Measurements from ENCODE around the gene ARHGAP42.
"Not testable (repeated sequence)": the region's sequence is repeated elsewhere in the genome, so short reads cannot be mapped to it uniquely, and the experiment has no call there.

DNA sequence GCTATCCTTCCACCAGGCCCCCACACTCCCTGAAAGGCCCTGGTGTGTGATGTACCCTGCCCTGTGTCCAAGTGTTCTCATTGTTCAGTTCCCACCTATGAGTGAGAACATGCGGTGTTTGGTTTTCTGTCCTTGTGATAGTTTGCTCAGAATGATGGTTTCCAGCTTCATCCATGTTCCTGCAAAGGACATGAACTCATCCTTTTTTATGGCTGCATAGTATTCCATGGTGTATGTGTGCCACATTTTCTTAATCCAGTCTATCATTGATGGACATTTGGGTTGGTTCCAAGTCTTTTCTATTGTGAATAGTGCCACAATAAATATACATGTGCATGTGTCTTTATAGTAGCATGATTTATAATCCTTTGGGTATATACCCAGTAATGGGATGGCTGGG, 208.9 kb downstream of the ARHGAP42 start:
- TF ChIP-seq, protein P1, sequence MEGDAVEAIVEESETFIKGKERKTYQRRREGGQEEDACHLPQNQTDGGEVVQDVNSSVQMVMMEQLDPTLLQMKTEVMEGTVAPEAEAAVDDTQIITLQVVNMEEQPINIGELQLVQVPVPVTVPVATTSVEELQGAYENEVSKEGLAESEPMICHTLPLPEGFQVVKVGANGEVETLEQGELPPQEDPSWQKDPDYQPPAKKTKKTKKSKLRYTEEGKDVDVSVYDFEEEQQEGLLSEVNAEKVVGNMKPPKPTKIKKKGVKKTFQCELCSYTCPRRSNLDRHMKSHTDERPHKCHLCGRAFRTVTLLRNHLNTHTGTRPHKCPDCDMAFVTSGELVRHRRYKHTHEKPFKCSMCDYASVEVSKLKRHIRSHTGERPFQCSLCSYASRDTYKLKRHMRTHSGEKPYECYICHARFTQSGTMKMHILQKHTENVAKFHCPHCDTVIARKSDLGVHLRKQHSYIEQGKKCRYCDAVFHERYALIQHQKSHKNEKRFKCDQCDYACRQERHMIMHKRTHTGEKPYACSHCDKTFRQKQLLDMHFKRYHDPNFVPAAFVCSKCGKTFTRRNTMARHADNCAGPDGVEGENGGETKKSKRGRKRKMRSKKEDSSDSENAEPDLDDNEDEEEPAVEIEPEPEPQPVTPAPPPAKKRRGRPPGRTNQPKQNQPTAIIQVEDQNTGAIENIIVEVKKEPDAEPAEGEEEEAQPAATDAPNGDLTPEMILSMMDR (IDR thresholded peaks at IDR 0.05), result not testable (repeated sequence)
- not testable (repeated sequence) for TF ChIP-seq EP300 (IDR thresholded peaks at IDR 0.05)
